SK-N-SH treated with all-trans-retinoic acid at 6 μM for 48 hours (cell line): ENCODE results near the gene SNAP25.

Source experiments
- ATAC-seq: fragments of 200-7000 bp; cut with Tn5 transposase; 3 replicates; pipeline ENCODE4 v1.9.1; 2020; ENCODE audit warnings: mild to moderate bottlenecking, moderate library complexity
- ARNTL ChIP-seq: fragments of 450-650 bp; formaldehyde crosslinking; IDR thresholded peaks from 2 replicates; pipeline ENCODE4 v1.5.0; 2020; ENCODE audit warnings: low read depth, mild to moderate bottlenecking, moderate library complexity, borderline replicate concordance
- BACH2 ChIP-seq: fragments of 250-450 bp; sonication (Bioruptor Pico); IDR thresholded peaks from 2 replicates; pipeline ENCODE4 v1.9.0; 2021; ENCODE audit warnings: mild to moderate bottlenecking, borderline replicate concordance
- CREB5 ChIP-seq: fragments of 250-450 bp; sonication (Bioruptor Pico); IDR thresholded peaks from 2 replicates; pipeline ENCODE4 v1.5.1; 2020; ENCODE audit warnings: low read depth, mild to moderate bottlenecking, moderate library complexity
- CSRNP3 ChIP-seq: fragments of 250-450 bp; sonication (Bioruptor Pico); IDR thresholded peaks from 2 replicates; pipeline ENCODE4 v1.5.1; 2021; ENCODE audit warnings: mild to moderate bottlenecking, moderate library complexity
- ESRRG ChIP-seq: fragments of 250-450 bp; sonication (Bioruptor Pico); IDR thresholded peaks from 2 replicates; pipeline ENCODE4 v1.6.1; 2021; ENCODE audit warnings: mild to moderate bottlenecking
- GLIS3 ChIP-seq: fragments of 250-450 bp; sonication (Bioruptor Pico); IDR thresholded peaks from 2 replicates; pipeline ENCODE4 v1.5.0; 2020; ENCODE audit warnings: mild to moderate bottlenecking, moderate library complexity
- ISL1 ChIP-seq: fragments of 250-450 bp; sonication (Bioruptor Pico); IDR thresholded peaks from 2 replicates; pipeline ENCODE4 v2.1.2; 2022; ENCODE audit warnings: mild to moderate bottlenecking, moderate library complexity
- OSR1 ChIP-seq: fragments of 250-450 bp; sonication (Bioruptor Pico); IDR thresholded peaks from 2 replicates; pipeline ENCODE4 v1.8.0; 2022; ENCODE audit warnings: moderate library complexity, mild to moderate bottlenecking, inconsistent platforms
- PATZ1 ChIP-seq: fragments of 250-450 bp; sonication (Bioruptor Pico); IDR thresholded peaks from 2 replicates; pipeline ENCODE4 v1.8.0; 2020; ENCODE audit warnings: mild to moderate bottlenecking, moderate library complexity, borderline replicate concordance
- POU6F1 ChIP-seq: fragments of 250-450 bp; sonication (Bioruptor Pico); IDR thresholded peaks from 2 replicates; pipeline ENCODE4 v1.8.0; 2021; ENCODE audit warnings: low read depth, mild to moderate bottlenecking, moderate library complexity, borderline replicate concordance
- PPARA ChIP-seq: fragments of 250-450 bp; sonication (Bioruptor Pico); IDR thresholded peaks from 2 replicates; pipeline ENCODE4 v1.5.0; 2020; ENCODE audit warnings: mild to moderate bottlenecking, borderline replicate concordance
- RARB ChIP-seq: fragments of 250-450 bp; sonication (Bioruptor Pico); IDR thresholded peaks from 2 replicates; pipeline ENCODE4 v1.8.0; 2021; ENCODE audit warnings: mild to moderate bottlenecking, moderate library complexity
- SNAI2 ChIP-seq: fragments of 250-450 bp; sonication (Bioruptor Pico); IDR thresholded peaks from 2 replicates; pipeline ENCODE4 v1.5.0; 2020; ENCODE audit warnings: mild to moderate bottlenecking, moderate library complexity
- TCF4 ChIP-seq: fragments of 250-450 bp; sonication (Bioruptor Pico); IDR thresholded peaks from 2 replicates; pipeline ENCODE4 v1.8.0; 2021; ENCODE audit warnings: mild to moderate bottlenecking, moderate library complexity, borderline replicate concordance
- TOX ChIP-seq: fragments of 250-450 bp; sonication (Bioruptor Pico); IDR thresholded peaks from 2 replicates; pipeline ENCODE4 v1.8.0; 2021; ENCODE audit warnings: mild to moderate bottlenecking, moderate library complexity, borderline replicate concordance
- TSHZ2 ChIP-seq: fragments of 250-450 bp; sonication (Bioruptor Pico); IDR thresholded peaks from 2 replicates; pipeline ENCODE4 v1.5.0; 2020; ENCODE audit warnings: mild to moderate bottlenecking, moderate library complexity
- ZC3H10 ChIP-seq: fragments of 250-450 bp; sonication (Bioruptor Pico); IDR thresholded peaks from 2 replicates; pipeline ENCODE4 v1.5.1; 2021; ENCODE audit warnings: mild to moderate bottlenecking, moderate library complexity
- ZFP3 ChIP-seq: fragments of 250-450 bp; sonication (Bioruptor Pico); IDR thresholded peaks from 2 replicates; pipeline ENCODE4 v1.5.0; 2020; ENCODE audit warnings: mild to moderate bottlenecking, moderate library complexity
- ZFP30 ChIP-seq: fragments of 450-650 bp; formaldehyde crosslinking; IDR thresholded peaks from 2 replicates; pipeline ENCODE4 v1.5.0; 2022; ENCODE audit warnings: mild to moderate bottlenecking, moderate library complexity
- ZNF565 ChIP-seq: fragments of 450-650 bp; formaldehyde crosslinking; conservative IDR thresholded peaks from 2 replicates; pipeline ENCODE4 v1.5.0; 2020; ENCODE audit warnings: low read depth, mild to moderate bottlenecking, moderate library complexity
- ZNF70 ChIP-seq: fragments of 450-650 bp; formaldehyde crosslinking; IDR thresholded peaks from 2 replicates; pipeline ENCODE4 v1.5.0; 2020; ENCODE audit warnings: mild to moderate bottlenecking, moderate library complexity
- ZNF8 ChIP-seq: fragments of 450-650 bp; formaldehyde crosslinking; IDR thresholded peaks from 2 replicates; pipeline ENCODE4 v1.5.0; 2020; ENCODE audit warnings: mild to moderate bottlenecking, moderate library complexity

Gene SNAP25

GRCh38 chr20:10218536-10219451 lies at the start of gene SNAP25:
Gene SNAP25, plus strand, starts transcription at chr20:10218830. Its CDS starts 56,662 bp downstream, at chr20:10275492.
- peak; percentile 72 for ATAC-seq
- TF ChIP-seq CSRNP3 (CRISPR knock-in tag) (no peak), TOX (CRISPR knock-in tag) (no peak), OSR1 (CRISPR knock-in tag) (no peak), BACH2 (CRISPR knock-in tag) (no peak), POU6F1 (no peak), ZNF8 (CRISPR knock-in tag) (no peak), PPARA (CRISPR knock-in tag) (no peak), ZNF565 (CRISPR knock-in tag) (no peak), ESRRG (CRISPR knock-in tag) (no peak), ARNTL (no peak), RARB (CRISPR knock-in tag) (no peak), ISL1 (CRISPR knock-in tag) (no peak), GLIS3 (CRISPR knock-in tag) (no peak), ZFP3 (no peak), CREB5 (no peak), TCF4 (CRISPR knock-in tag) (no peak)

- TF ChIP-seq ISL1 (CRISPR knock-in tag) (no peak), ESRRG (CRISPR knock-in tag) (no peak), ARNTL (no peak), ZFP3 (no peak), TOX (CRISPR knock-in tag) (no peak), SNAI2 (no peak), TCF4 (CRISPR knock-in tag) (no peak), RARB (CRISPR knock-in tag) (no peak), POU6F1 (no peak), ZFP30 (no peak), PATZ1 (no peak), ZNF8 (CRISPR knock-in tag) (no peak), ZC3H10 (CRISPR knock-in tag) (no peak), TSHZ2 (CRISPR knock-in tag) (no peak), PPARA (CRISPR knock-in tag) (no peak), GLIS3 (CRISPR knock-in tag) (no peak), CREB5 (no peak), ZNF70 (CRISPR knock-in tag) (no peak), OSR1 (CRISPR knock-in tag) (no peak), BACH2 (CRISPR knock-in tag) (no peak)
- no peak for ATAC-seq
These were observed 48.9 kb upstream of the SNAP25 start for GRCh38 chr20:10169752-10170151.
